GM18511 (cell line): Measurements from ENCODE around the gene TMEM97.
"Not testable (repeated sequence)": the region's sequence is repeated elsewhere in the genome, so short reads cannot be mapped to it uniquely, and the experiment has no call there.

Experiments used
- ATAC-seq: cut with Tn5 transposase; IDR thresholded peaks from one replicate; pipeline ENCODE4 v1.9.1; 2021; ENCODE audit warnings: mild to moderate bottlenecking, moderate library complexity; ENCODE audit not compliant: unreplicated experiment

TMEM97 gene

GRCh38 chr17:28318759-28319597, at the start of gene TMEM97:
TSS of gene TMEM97 (plus strand) at chr17:28319200. CDS start at chr17:28319240, 40 bp downstream.
- peak; percentile 98 for ATAC-seq

GRCh38 chr17:28270055-28270454, 48.9 kb upstream of the TMEM97 start:
- ATAC-seq: no peak

DNA sequence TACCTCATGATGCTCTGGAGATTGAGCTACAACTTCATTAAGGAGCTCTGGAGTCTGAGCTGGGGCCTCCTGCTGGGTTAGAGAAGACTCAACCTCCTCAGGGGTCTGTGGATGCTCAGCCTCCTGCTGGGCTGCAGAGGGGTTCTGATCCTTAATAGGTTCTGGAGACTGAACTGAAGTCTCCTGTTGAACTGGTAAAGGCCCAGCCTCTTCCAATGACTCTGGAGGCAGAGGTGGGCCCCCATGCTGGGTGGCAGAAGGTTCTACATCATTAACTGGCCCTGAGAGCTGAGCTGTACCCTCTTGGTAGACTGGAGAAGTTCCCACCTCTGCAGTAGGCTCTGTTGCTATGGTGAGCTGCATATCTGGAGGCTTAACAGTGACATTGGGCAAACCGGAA, 48.1 kb upstream of the TMEM97 start:
- no peak for ATAC-seq

DNA sequence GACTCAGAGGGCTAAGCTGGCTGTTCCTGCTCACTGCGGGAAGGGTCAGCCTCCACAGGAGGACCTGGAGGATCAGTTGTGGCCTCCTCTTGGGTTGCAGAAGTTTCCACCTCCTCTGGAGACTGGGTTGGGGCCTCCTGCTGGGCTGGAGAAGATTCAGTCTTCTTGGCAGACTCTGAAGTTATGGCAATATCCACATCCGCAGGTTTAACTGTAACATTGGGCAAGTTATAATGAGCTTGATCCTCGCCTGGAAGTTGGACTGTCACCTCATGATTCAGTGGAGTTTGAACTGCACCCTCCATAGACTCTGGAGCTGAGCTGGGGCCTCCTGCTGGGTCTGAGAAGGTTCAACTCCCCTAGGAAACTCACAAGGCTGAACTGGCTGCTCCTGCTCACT, 47.6 kb upstream of the TMEM97 start:
- ATAC-seq: no peak

GRCh38 chr17:28272166-28272565, 46.8 kb upstream of the TMEM97 start:
- no peak for ATAC-seq

DNA sequence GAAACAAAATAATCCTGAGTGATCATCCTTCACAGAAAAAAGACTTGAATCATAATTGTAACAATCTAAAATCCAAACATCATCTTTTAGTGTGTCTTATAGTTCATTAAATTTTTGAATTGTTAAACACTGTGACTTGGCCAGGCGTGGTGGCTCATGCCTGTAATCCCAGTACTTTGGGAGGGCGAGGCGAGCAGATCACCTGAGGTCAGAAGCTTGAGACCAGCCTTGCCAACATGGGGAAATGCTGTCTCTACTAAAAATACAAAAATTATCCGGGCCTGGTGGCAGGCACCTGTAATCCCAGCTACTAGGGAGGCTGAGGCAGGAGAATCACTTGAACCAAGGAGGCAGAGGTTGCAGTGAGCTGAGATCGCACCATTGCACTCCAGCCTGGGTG, 45.7 kb upstream of the TMEM97 start:
- not testable (repeated sequence) for ATAC-seq

DNA sequence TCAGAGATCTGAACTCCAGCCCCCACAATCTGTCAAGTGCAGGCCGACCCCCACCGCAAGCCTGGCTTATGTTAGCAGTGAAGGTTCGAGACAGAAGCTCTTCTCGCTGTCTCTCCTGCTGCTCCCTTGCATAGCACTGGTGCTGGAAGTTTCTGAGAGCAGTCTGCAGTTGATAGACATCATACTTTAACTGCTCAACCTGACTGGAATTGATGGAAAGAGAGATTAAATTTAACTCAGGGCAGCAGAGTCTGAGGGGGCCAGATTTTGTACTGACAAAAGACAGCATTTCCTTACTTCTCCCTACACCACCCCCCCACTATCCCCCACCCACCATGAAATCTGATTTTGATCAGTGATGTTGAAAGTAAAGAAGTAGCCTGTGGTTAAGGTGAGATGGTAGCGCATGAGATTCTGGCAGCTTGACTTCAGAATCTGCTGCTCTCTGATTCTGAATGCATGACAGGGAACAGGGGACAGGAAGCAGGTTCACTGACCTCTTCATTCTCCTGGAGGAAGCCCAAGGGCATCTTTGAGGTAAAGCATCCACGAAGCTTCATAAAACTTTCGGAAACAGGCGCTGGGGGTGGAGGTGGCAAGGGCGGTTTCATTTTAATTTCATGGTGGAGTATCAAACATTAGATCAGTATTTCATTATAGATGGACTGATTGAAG, 44.3 kb upstream of the TMEM97 start:
- ATAC-seq: no peak

DNA sequence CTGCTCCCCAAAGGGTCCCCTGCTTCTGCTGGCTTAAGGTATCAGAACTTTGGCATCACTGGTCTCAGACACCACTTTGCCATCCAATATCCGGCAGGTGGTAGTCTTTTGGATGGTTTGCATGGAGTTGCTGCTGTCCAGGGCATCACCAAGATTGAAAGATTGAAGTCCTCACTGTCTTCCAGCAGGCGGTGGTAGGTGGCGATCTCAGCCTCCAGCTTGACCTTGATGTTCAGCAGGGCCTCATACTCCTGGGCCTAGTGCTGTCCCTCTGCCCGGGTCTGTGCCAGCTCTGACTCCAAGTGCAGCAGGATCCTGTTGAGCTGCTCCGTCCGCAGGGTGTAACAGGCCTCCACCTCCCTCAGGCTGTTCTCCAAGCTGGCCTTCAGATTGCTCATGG, 43.0 kb upstream of the TMEM97 start:
- no peak for ATAC-seq

GRCh38 chr17:28279411-28279810, 39.6 kb upstream of the TMEM97 start:
- no peak for ATAC-seq

DNA sequence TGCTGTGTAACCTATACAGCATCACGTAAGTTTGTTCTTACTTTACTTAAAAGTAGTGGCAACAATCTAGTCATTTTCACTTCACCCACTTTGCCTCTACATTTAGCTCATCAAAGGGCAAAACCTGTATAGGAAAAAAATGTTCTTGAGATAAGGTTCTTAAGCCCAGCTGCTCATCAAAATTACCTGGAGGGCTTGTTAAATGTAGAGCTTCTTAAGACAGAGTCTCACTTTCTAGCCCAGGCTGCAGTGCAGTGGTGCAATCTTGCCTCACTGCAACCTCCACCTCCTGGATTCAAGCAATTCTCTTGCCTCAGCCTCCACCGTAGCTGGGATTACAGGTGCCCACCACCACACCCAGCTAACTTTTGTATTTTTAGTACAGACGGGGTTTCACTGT, 38.2 kb upstream of the TMEM97 start:
- no peak for ATAC-seq

GRCh38 chr17:28282596-28282995, 36.4 kb upstream of the TMEM97 start:
- no peak for ATAC-seq

DNA sequence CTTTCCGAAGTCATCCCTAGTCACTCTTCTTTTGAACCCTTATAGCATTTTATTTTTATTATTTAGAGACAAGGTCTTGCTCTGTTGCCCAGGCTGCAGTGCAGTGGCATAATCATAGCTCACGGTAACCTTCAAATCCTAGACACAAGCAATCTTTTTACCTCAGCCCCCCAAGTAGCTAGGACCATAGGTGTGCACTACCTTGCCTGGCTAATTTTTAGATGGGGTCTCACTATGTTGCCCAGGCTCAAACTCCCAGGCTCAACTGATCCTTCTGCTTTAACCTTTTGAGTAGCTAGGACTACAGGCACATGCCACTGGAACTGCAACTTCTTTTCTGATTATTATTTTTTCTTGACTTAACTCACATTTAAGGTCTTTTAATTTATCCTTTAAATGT, 33.0 kb upstream of the TMEM97 start:
- no peak for ATAC-seq

DNA sequence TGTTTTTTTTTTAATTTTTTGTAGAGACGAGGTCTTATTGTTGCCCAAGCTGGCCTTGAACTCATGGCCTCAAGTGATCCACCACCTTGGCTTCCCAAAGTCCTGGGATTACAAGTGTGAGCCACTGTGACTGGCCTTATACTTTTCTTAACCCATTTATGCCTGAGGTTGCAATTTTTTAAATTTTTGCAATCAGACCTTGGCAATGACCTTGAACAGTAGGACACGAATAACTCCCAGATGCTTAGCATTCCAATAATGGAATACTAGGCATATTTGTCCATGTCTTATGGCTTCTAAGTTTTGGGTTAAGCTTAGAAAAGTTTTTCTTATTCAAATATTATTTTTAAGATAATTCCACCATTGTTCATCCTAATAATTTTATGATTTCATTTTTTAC, 28.3 kb upstream of the TMEM97 start:
- ATAC-seq: no peak

- ATAC-seq: no peak
Observed at GRCh38 chr17:28291780-28292330, 27.1 kb upstream of the TMEM97 start.

GRCh38 chr17:28292878-28293277, 26.1 kb upstream of the TMEM97 start:
- ATAC-seq: not testable (repeated sequence)

DNA sequence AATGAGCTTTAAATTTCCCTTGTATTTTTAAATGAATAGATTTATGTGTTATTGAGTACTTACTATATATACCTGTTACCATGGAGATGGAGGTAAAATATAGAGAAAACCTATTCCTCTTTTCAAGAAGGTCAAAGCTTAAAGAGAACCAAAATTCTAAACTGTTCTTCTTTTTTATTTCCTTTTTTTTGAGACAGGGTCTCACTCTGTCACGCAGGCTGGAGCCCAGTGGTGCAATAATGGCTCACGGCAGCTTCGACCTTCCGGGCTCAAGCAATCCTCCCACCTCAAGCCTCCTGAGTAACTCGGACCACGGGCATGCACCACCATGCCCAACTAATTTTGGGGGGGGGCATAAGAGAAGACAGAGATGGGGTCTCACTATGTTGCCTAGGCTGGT, 25.0 kb upstream of the TMEM97 start:
- ATAC-seq: no peak

DNA sequence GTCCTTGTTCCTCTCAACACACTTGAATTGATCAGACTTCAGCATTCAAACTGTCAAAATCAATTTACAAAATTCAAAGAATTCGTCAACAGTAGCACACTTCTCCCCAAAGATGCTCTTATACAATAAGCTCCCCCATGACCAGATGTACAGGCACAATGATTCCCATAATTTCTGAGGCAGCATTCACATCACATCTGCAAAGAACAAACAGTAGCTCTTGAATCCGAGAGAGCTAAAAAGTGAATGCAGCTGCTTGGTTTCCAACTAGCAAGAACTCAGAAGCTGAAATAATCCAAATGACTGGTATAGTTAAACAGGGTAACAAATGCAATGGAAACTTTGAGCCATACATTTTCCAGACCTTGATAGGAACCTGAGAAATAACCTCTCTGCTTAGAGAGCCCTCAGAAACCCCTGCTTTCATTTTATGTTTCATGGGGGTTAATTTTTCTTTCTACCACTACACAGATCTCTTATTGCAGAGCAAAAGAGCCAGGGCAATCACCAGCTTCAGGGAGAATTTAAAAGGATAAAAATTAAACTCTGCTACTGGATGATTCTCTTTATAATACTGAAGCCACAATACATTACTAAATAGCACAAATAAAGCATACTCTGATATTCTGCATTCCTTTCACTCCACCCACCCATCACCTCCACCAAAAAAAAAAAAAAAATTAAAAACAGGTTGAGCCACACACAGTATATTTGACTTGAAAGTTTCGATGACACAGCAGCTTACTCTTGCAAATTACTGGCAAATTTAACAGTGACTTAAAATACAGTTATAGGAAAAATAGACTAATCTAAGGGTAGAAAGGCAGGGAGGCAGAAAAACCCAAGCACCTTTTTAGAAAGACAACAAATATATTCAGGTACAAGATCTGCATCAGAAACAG, 23.1 kb upstream of the TMEM97 start:
- ATAC-seq: no peak

DNA sequence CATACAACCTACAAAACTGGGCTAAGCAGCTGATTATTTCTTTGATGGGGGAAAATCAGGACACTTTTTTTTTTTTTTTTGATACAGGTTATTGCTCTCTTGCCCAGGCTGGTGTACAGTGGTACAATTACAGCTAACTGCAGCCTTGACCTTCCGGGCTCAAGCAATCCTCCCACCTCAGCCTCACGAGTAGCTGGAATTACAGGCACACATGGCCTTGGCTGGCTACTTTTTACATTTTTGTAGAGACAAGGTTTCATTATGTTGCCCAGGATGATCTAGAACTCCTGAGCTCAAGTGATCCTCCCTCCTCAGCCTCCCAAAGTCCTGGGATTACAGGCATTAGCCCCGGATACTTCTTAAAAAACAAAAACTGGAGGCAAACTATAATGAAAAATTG, 20.6 kb upstream of the TMEM97 start:
- ATAC-seq: no peak

DNA sequence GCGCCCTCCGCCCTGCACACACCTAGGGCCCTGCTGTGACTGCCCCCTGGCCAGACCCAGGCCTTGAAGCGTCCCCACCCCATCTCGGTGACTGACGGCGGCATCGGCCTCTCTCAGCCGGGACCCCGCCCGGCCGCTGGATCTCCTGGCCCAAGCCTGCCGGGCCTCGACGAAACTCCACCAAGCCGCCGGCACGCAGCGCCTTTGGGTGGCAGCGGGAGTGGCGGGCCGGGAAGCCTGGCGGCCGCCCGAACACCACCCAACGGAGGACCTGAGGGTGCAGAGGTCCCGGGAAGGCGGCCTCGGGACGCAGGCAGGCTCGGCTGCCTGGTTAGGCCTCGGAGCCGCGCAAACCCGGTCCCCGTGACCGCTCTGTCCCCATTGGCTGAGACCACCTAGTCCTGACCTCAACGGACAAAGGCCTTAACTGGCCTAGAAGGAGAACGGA, 12.0 kb upstream of the TMEM97 start:
- no peak for ATAC-seq

DNA sequence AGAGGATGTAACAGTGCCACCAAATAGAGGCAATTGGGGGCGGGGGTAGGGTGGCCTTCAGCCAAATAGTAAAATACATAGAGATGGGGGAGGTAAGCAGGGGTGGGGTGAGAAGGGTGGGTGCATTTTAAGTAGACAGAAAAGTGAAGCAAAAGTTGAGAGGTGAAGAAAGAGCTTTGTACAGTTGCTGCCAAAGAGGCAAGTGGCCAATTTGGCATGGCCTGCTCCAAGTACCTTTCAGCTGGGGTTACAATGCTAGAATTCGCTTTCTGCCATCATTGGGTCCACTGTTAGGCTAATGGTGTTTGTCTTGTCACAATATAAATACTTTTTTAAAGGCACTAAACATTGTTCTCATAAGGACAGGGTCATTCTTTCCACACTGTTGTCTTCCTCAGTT, 5.2 kb upstream of the TMEM97 start:
- ATAC-seq: no peak
